ENCODE results near the gene JAKMIP1.

The JAKMIP1 gene

GRCh38 chr4:6115746-6116586 lies 84.4 kb downstream of the JAKMIP1 start:
- no peak for TF ChIP-seq CTCF (IDR thresholded peaks at IDR 0.05)
- H3K36me3 ChIP-seq (ENCODE audit: control insufficient read depth, insufficient read depth, low read length): no peaks in the 10 kb centered on the region
- no peak overlapping the region for H3K9ac ChIP-seq
- no peak overlapping the region for H3K4me3 ChIP-seq (ENCODE audit: low read depth, low read length)
- H3K4me1 ChIP-seq: no peaks in the 10 kb centered on the region
- H3K79me2 ChIP-seq: no peaks in the 10 kb centered on the region
- no peaks in the 10 kb centered on the region for H3K27me3 ChIP-seq (ENCODE audit: control insufficient read depth, insufficient read depth, low read length)
- H3K9me3 ChIP-seq (ENCODE audit: control insufficient read depth, low read length): no peaks in the 10 kb centered on the region
- H3K27ac ChIP-seq: no peak overlapping the region
- H2AFZ ChIP-seq: no peak overlapping the region
- no peak overlapping the region for H3K4me2 ChIP-seq (ENCODE audit: low read length)

- Histone ChIP-seq H3K4me3 (ENCODE audit: low read depth, low read length) (no peak overlapping the region), H3K79me2 (no peaks in the 10 kb centered on the region), H3K9ac (no peak overlapping the region), H3K9me3 (ENCODE audit: control insufficient read depth, low read length) (no peaks in the 10 kb centered on the region), H3K27ac (no peak overlapping the region), H3K4me2 (ENCODE audit: low read length) (no peak overlapping the region), H2AFZ (no peak overlapping the region), H3K36me3 (ENCODE audit: control insufficient read depth, insufficient read depth, low read length) (no peaks in the 10 kb centered on the region), H3K27me3 (ENCODE audit: control insufficient read depth, insufficient read depth, low read length) (no peaks in the 10 kb centered on the region), H3K4me1 (no peaks in the 10 kb centered on the region)
- no peak for TF ChIP-seq CTCF (IDR thresholded peaks at IDR 0.05)
These were observed 85.0 kb downstream of the JAKMIP1 start for GRCh38 chr4:6115342-6115741.

- Histone ChIP-seq H3K27me3 (ENCODE audit: control insufficient read depth, insufficient read depth, low read length) (peaks cover 3% of the 10 kb centered on the region), H3K36me3 (ENCODE audit: control insufficient read depth, insufficient read depth, low read length) (no peaks in the 10 kb centered on the region), H3K79me2 (no peaks in the 10 kb centered on the region), H3K9me3 (ENCODE audit: control insufficient read depth, low read length) (no peaks in the 10 kb centered on the region), H3K27ac (no peak overlapping the region), H3K4me3 (ENCODE audit: low read depth, low read length) (no peak overlapping the region), H2AFZ (no peak overlapping the region), H3K4me1 (no peaks in the 10 kb centered on the region), H3K4me2 (ENCODE audit: low read length) (no peak overlapping the region), H3K9ac (no peak overlapping the region)
- no peak for TF ChIP-seq CTCF (IDR thresholded peaks at IDR 0.05)
These were observed 85.7 kb downstream of the JAKMIP1 start for GRCh38 chr4:6114601-6115000.

- H3K9ac ChIP-seq: no peak overlapping the region
- H3K27me3 ChIP-seq (ENCODE audit: control insufficient read depth, insufficient read depth, low read length): peaks cover 3% of the 10 kb centered on the region
- no peak for TF ChIP-seq CTCF (IDR thresholded peaks at IDR 0.05)
- H2AFZ ChIP-seq: no peak overlapping the region
- H3K4me2 ChIP-seq (ENCODE audit: low read length): no peak overlapping the region
- H3K27ac ChIP-seq: no peak overlapping the region
- no peaks in the 10 kb centered on the region for H3K79me2 ChIP-seq
- no peak overlapping the region for H3K4me3 ChIP-seq (ENCODE audit: low read depth, low read length)
- no peaks in the 10 kb centered on the region for H3K9me3 ChIP-seq (ENCODE audit: control insufficient read depth, low read length)
- H3K4me1 ChIP-seq: no peaks in the 10 kb centered on the region
- H3K36me3 ChIP-seq (ENCODE audit: control insufficient read depth, insufficient read depth, low read length): no peaks in the 10 kb centered on the region
These were observed 86.2 kb downstream of the JAKMIP1 start for GRCh38 chr4:6114181-6114580.

GRCh38 chr4:6113641-6114040 lies 86.7 kb downstream of the JAKMIP1 start:
- H3K27ac ChIP-seq: no peak overlapping the region
- no peaks in the 10 kb centered on the region for H3K36me3 ChIP-seq (ENCODE audit: control insufficient read depth, insufficient read depth, low read length)
- H3K27me3 ChIP-seq (ENCODE audit: control insufficient read depth, insufficient read depth, low read length): peaks cover 3% of the 10 kb centered on the region
- no peak overlapping the region for H3K4me2 ChIP-seq (ENCODE audit: low read length)
- no peak overlapping the region for H2AFZ ChIP-seq
- no peaks in the 10 kb centered on the region for H3K79me2 ChIP-seq
- H3K9ac ChIP-seq: no peak overlapping the region
- no peak overlapping the region for H3K4me3 ChIP-seq (ENCODE audit: low read depth, low read length)
- TF ChIP-seq CTCF (IDR thresholded peaks at IDR 0.05): no peak
- H3K9me3 ChIP-seq (ENCODE audit: control insufficient read depth, low read length): no peaks in the 10 kb centered on the region
- no peaks in the 10 kb centered on the region for H3K4me1 ChIP-seq

Data from parathyroid adenoma (tissue), 2 donors.